GM19351 (cell line): Measurements from ENCODE around the gene USB1.
"Not testable (repeated sequence)": the region's sequence is repeated elsewhere in the genome, so short reads cannot be mapped to it uniquely, and the experiment has no call there.

ENCODE experiments used
- ATAC-seq: cut with Tn5 transposase; IDR thresholded peaks from one replicate; pipeline ENCODE4 v1.9.1; 2021; ENCODE audit warnings: mild to moderate bottlenecking, moderate library complexity; ENCODE audit not compliant: unreplicated experiment

The USB1 gene

DNA sequence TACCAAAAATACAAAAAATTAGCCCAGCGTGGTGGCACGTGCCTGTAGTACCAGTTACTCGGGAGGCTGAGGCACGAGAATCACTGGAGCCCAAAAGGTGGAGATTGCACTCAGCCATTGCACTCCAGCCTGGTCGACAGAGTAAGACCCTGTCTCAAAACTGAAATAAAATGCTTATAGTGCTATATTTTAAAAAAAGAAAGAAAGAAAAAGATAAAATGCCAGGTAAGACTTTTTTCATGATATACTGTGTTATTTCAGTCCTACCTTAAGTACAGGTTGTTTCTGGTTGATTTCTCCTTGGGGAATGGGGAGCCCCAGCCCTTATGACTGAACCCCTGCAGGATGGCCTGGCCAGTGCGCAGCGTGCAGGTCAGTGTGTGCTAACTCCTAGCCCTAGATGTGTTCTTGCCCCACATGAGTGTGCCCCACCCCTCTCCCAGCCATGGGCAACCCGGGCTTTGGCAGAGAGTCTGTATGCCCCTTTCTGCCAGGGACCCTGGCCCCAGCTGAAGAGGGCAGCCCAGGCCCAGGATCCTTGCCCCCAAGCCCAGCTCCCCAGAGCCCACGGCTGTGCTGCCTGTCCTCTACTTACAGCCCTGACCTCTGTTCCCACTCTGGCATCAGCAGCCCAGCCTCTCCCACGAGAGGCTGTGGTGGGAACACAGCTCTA, 31.6 kb upstream of the USB1 start:
- no peak for ATAC-seq

DNA sequence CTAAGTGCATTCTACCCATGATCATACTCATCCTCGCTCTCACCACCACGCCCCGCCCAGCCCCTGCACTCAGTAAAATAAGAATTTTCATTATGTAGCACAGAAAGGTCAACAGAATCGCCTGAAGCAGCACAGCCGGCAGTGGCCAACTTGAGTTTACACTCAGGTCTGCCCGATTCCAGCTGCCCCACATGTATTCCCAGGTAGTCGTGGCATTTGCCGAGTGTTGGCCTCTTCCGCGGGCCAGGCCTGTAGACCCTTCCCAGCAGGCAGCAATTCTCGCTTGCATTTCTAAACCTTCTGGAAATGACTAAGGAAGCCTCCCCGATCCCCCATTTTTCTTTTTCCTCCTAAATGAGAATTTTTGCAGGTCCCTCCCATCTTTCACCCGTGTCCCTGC, 30.9 kb upstream of the USB1 start:
- no peak for ATAC-seq

DNA sequence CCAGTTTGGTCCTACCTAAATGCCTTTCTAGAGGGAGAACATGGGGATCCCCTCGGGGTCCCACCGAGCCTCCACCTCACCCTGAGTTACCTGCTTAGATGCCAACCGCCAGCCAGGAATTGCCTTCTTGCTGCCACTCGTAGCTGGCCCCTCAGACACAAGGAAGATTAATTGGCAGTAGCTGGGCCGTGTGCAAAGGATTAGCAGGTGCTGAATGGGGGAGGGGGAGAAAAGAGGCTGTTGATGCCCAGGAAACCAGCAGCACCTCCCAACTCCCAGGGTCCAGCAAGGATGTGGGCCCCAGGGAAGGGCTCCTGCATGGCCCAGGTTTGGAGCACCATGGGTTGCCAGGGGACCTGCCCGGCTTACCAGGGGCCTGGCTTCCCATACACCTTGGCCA, 30.2 kb upstream of the USB1 start, which contains the start of gene CNGB1:
Gene CNGB1, minus strand, starts transcription at position 159 of the 400 bp plus-strand sequence. CDS start 3,842 bp downstream, outside the sequence.
- no peak for ATAC-seq

DNA sequence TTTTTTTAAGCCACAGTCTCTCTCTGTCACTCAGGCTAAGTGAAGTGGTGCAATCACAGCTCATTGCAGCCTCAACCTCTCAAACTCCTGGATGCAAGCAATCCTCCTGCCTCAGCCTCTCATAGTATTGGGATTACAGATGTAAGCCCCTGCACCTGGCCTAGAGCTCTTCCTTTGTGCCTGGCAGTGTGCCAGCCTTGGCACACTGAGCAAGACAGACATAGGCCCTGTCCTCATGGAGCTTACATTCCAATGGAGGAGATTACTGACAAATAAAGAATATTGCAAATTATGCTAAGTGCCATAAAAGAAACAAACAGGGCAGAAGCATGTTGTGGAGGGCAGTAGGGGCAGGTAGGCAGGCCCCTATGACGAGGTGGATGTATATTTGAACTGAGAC, 29.4 kb upstream of the USB1 start:
- ATAC-seq: no peak

DNA sequence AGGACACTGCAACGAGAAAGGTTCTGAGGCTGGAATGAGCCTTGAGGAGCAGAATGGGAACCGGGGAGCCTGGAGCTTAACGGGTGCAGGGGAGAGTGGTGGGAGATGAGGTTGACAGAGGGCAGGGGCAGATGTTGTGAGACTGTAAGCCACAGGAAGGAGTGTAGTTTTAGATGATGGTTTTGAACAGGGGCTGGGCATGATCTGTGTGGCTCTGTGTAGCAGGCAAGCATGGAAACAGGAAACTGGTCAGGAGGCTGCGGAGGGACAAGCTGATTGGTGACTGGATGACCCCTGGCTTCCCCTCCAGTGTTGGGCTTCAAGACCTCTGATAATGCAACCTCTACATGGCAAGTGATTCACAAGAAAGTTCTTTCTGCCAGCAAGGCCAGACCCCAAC, 28.9 kb upstream of the USB1 start:
- no peak for ATAC-seq

DNA sequence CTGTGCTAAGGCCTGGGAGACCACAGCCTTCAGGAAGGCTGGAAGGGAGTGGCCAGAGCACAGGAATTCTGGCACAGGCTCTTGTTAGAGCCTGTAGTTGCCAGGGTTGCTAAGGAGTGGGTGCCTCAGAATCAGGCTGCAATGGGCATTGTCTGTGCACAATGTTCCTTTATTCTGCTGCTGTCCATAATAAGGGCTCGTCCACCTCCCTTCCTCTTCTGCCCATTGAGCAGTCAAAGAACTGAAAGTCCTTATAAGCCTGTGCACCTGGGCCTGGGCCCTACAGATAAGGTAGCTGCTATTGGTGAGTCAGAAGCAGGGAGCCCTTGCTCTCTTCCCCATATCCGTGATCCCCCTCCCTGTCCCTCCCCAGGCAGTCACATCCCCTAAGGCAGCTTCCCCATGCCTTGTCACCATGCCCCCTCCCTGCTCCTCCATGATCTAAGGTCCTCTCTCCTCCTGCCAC, 24.8 kb upstream of the USB1 start:
- ATAC-seq: no peak

DNA sequence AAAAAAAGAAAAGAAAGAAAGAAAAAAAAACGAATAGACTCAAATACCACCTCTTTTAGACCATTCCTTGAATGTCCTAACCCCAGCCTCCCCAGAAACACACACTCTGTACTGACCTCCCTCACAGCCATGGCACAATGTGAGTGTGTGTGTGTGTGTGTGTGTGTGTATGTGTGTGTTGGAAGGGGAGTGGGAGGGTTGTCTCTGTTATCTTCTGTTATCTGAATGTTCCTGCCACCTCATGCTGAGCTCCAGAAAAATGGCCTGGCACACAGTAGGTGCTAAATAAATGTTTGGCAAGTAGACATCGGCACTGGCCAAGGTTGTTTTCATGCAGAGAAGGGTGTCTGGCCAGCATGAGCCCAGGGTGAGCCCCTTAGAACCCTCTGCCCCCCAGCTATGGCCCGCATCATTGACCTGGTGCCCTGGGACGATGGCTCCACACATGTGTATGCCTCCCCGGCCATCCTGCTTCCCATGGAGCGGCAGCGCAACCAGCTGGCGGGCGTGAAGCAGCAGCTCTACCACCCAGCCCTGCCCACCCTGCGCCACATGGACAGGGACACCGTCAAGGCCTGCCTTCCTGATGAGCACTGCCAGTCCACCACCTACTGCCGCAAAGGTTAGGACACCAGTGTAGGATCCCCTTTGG, 23.7 kb upstream of the USB1 start:
- ATAC-seq: no peak

DNA sequence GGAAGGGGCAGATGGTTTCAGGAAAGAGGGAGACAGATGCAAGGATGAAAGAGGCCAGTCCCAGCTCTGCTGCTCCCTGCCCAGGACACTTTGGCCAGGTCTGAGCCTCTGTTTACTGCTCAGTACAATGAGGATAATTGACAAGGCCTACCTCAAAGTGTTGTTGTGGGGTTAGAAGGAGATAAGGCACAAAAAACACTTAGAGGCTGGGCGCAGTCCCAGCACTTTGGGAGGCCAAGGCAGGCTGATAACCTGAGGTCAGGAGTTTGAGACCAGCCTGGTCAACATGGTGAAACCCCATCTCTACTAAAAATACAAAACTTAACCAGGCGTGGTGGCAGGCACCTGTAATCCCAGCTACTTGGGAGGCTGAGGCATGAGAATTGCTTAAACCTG, 23.1 kb upstream of the USB1 start:
- ATAC-seq: not testable (repeated sequence)

DNA sequence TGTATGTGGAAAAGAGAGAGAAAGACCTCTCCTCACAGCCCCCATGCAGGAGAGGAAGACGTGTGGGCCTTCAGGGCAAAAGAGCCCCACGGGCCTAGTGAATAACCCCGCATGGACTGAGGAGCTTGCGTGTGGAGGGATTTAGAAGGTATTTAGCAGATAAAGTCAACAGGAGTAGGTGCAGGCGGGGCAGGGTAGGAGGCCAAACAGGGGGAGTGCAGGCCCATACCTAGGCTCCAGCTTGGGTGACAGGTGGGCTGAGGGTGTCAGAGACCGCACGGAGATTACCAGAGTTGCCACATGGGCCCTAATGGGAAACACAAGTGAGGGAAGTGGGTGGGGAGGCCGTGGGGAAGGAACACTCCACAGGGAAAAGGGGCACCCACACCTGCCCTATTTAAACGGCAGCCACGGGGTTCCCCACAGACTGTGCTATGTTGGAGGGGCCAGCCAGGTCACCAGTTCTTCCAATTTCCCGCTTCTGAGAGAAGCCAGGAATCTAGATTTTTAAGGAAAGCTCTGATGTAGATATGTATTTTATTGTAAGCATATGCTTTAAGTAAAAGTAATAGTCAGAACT, 22.1 kb upstream of the USB1 start:
- ATAC-seq: no peak

DNA sequence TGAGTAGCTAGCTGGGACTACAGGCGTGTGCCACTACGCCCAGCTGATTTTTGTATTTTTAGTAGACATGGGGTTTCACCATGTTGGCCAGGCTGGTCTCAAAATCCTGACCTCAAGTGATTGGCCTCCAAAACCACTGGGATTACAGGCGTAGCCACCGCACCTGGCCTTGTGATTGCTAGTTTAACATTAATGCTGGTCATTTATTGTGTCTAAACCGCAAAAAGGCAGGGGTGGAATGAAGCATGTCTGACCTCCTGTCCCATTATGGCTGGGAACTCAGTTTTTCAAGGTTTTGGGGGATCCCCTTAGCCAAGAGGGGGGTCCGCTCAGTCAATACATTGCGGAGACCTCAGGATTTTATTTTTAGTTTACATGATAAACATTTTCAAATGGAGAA, 19.6 kb upstream of the USB1 start:
- no peak for ATAC-seq

DNA sequence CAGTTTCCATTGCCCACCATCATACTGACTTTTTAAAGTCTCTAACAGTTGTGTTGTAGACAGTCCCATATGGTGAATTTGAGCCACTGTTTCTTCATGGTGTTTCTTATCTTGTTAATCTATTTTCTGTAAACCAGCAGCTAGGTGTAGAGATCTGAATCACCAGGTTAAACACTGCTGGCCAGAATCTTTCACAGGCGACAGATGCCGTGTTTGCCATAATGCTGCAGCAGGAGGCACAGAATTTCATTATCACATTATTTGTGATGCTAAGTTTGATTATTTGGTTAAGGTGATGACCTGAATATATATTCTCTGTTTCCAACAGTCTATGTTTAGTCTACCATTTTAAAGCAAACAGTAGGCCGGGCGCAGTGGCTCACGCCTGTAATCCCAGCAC, 18.8 kb upstream of the USB1 start:
- ATAC-seq: no peak

DNA sequence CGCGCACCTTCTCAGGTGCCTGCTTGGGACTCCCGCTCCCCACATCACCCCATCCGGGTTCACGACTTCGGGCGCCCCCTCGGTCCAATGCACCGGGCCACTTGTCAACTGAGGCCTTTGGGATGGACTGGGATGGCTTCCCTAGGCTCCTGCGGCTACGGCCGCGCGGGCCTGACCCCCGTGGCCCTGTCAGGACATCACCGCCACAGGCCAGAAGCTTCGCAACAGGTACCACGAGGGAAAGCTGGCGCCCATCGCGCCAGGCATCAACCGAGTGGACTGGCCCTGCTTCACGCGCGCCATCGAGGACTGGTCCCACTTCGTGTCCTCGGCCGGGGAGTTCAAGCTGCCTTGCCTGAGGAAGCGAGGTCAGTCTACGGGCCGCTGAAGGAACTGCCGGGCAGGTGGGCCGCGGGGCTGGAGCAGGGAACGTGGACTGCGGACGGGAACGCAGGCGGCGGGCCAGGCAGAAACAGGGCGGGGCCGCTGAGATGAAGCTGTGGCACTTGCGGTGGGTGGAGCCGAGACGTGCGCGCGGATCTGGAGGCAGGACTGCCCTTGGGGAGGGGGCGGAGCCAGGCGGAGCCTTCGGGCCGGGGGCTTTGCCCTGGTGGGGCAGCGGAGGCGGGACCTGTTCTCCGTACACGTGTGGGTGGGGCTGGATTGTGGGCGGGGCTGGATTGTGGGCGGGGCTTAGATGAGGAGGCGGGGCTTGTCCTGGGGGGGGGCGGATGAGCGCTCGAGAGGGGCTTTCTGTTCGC, 16.6 kb upstream of the USB1 start:
- ATAC-seq: peak; percentile 87

DNA sequence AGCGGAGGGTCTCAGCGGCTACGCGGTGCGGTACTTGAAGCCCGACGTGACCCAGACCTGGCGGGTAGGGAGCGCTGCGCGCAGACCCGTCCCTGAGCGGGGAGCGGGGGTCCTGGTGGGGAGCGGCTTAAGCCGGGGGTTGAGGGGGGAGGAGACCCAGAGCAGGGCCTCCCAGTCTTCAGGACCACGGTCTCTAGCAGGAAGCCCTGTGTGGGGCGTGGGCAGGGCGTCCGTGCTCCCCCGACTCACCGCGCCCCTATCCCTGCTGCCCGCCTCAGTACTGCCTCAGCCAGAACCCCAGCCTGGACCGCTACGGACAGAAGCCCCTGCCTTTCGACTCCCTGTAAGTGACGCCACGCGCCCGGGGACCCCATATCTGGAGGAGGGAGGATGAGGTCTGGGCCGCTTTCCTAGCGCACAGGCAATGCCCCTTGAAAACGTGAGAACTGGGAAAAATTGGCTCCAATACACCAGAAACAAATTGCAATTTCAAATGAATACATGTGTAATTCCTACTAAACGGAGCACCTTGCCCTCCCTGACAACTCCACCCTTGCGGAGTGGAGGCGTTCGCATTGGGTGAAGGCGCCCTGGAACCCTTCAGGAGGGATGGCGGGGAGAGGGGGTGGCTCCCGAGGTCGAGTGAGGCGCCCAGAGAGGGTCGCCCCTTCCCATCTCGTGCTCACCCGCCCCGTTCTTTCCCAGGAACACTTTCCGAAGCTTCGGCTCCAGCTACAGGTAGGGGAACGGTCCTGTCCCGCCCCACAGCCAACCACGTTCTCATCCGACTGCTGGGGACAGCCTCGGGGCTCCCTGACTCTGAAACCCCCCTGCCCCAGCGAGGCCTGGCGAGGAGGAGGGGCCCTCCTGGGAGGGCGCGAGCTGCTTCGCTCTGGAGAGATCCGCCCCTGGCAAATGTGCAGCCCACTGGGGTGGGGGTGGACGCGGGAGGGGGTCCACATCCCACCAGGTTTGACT, 15.7 kb upstream of the USB1 start:
- no peak for ATAC-seq

DNA sequence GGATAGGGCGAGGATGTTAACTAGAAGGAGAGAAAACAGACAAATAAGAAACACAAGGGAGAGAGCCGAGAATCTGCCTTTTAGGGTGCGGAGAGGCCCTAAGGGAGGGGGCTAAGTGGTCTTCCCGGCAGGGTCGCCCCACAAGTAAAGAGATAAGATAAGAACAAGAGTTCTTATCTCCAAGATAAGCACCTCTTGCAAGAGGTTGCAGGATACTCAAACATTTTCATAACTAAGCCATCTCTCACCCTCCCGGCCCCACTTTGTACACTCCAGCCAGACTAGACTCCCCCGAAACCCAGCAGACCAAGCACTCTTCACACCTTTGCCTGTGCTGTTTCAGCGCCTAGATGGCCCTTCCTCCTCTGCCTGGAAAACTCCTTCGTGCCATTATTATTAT, 15.0 kb upstream of the USB1 start:
- no peak for ATAC-seq

DNA sequence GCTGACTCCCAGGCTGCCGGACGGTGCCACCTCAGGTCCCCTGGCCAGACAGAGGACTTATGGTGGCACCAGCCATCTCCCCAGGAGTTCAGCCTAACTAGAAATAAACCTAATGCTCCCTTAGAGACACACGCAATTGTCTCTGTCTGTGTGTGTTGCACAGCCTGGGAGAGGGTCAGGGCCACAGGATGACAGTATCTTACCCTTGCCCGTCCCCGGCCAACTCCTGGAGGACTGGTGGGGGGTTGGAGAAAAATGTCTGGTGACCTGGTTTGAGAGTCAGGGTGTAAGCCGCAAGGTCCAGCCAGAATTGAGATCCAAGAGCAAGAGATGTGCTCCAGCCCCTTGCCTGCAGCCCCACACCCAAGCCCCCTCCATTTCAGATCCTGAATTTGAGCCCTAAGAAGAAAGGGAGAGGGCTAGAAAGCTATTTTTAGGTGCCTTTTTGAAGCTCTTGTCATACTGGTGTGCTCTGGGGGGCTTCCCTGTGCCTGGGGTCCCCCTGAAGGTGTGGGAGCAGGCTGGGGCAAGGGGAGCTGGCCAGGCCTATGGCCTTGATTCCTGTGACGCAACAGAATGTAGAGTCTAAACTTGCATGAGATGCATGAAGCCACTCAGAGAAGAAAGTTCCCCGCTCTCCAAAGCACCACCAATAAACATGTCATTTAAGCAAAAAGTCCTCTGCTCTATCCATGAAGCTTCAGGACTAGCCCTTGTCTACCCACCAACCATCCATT, 13.6 kb upstream of the USB1 start:
- no peak for ATAC-seq

DNA sequence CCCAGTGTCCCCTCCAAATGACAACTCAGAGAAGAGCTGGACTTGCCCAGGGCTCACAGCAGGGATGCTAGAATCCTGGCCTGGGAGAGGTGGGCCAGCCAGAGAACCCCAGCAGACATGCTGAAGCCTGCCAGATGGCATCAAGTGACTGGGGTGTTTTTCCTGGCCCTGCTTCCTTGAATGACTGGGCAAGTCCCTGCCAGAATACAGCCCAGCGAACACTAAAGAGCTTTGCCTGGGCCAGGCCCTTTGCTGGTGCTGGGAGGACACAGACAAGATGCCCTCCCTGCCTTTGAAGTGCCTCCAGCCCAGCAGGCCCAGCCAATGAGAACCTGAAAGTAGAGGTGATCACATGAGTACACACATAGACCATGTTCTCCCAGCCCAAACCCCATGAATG, 12.3 kb upstream of the USB1 start:
- ATAC-seq: no peak

DNA sequence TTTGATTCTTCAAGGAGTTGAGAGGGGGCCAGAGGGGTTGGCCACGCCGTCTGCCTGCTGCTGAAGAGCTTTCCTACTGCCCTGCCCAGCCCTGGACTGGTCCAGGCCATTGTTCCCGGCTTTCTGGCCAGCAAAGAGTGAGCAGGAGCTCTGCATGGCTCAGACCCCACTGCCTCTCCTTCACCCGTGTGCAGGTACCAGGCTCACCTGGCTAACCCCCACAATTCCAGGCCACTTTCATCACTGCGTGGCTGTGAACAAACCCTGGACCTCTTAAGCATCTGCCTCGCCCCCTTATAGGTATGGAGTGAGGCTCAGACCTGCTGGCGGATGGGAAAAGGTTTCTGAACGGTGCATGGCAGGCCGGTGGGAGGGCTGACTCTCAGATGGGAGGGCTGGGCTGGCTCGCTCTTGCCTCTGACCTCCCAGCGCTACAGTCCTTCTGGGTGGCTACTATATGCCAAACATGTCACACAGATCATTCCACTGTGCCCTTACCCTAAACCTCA, 9.6 kb upstream of the USB1 start:
- ATAC-seq: no peak

DNA sequence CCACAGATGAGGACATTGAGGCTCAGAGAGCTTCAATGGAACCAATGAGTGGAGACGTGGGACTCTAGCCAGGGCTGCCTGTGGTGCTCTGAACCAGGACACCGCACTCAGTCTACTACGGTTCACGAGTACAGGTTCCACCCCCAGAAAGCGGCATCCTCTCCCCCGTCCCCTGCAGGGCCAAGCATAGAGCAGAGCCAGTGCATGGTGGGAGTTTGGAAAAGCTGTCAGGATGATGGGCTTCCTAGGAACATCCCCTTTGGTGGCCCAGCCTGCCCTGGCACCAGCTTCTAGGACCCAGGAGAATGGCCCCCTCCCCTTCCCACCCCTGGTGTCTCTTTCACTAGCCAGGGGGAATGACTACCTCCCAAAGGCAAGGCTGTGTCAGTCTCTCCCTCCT, 9.1 kb upstream of the USB1 start:
- no peak for ATAC-seq

DNA sequence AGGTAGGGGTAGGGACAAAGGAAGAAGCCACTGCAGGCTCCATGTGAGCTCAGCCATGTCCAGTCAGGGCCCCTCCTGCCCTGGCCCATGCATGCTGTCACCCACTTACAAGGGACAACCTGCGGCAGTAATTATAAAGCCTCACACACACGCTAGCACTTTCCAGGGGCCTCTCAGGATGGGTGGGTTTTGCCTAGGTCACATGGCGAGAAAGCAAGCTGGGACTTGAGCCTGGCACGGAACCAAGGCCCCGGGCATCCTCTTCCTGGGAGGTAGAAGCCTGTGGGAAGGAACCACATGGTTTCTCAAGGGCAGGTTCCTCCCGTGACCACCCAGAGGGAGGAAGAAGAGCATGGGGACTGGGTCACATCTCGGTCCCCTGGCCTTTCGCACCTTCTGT, 7.8 kb upstream of the USB1 start:
- ATAC-seq: no peak

DNA sequence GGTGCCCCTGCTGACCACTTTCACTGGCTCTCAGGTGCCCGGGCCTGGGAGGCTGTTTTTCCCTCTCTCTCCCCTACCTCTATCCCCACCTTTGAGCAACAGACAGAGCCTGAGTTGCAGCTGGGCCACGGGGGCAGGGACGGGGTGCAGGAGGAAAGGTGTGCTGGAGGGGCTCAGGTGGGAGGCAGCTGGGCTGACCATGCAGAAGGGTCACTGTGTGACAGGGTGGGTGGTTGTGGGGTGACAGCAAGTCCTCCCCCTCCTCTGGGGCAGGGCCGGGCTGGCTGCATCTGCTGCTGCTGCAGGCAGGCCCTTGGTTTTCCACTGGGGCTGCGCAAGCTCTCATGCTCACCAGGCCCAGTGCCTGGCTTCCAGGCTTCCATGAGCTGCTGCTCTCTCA, 7.3 kb upstream of the USB1 start:
- no peak for ATAC-seq
